ENCODE measurements around the gene MYLK.
A peak's percentile ranks its signal among the peaks of the same experiment; 100 is the strongest.
"Not testable (repeated sequence)": the region's sequence is repeated elsewhere in the genome, so short reads cannot be mapped to it uniquely, and the experiment has no call there.

MYLK gene

GRCh38 chr3:123744064-123744463 is 140.1 kb downstream of the MYLK start:
- no peak for DNase-seq

- DNase-seq, result no peak
These were observed 141.0 kb downstream of the MYLK start for GRCh38 chr3:123743121-123743520.

GRCh38 chr3:123741041-123741511 is 143.1 kb downstream of the MYLK start:
- DNase-seq, result no peak

- DNase-seq, result no peak
These were observed 143.7 kb downstream of the MYLK start for GRCh38 chr3:123740391-123740822.

- DNase-seq, result no peak
These were observed 144.4 kb downstream of the MYLK start for GRCh38 chr3:123739754-123740153.

- no peak for DNase-seq
These were observed 145.0 kb downstream of the MYLK start for GRCh38 chr3:123739106-123739505.

GRCh38 chr3:123738522-123738921 is 145.6 kb downstream of the MYLK start:
- not testable (repeated sequence) for DNase-seq

GRCh38 chr3:123737168-123737567 is 147.0 kb downstream of the MYLK start:
- no peak for DNase-seq

- no peak for DNase-seq
These were observed 148.7 kb downstream of the MYLK start for GRCh38 chr3:123735456-123735855.

GRCh38 chr3:123734527-123734902 is 149.6 kb downstream of the MYLK start:
- DNase-seq, result no peak

GRCh38 chr3:123733805-123734526 is 150.2 kb downstream of the MYLK start:
- no peak for DNase-seq

- DNase-seq, result no peak
These were observed 150.8 kb downstream of the MYLK start for GRCh38 chr3:123733341-123733740.

GRCh38 chr3:123732447-123732846 is 151.7 kb downstream of the MYLK start:
- peak; percentile 18 for DNase-seq

- DNase-seq, result no peak
These were observed 153.3 kb downstream of the MYLK start for GRCh38 chr3:123730829-123731228.

- DNase-seq, result no peak
These were observed 155.1 kb downstream of the MYLK start for GRCh38 chr3:123728991-123729390.

GRCh38 chr3:123728014-123728413 is 156.1 kb downstream of the MYLK start:
- DNase-seq, result no peak

GRCh38 chr3:123725652-123726400 is 158.3 kb downstream of the MYLK start:
- DNase-seq, result no peak

GRCh38 chr3:123724306-123724705 is 159.8 kb downstream of the MYLK start:
- DNase-seq, result no peak

- peak; percentile 51 for DNase-seq
These were observed 160.5 kb downstream of the MYLK start for GRCh38 chr3:123723522-123724168.

GRCh38 chr3:123723070-123723469 is 161.1 kb downstream of the MYLK start:
- no peak for DNase-seq

- DNase-seq, result no peak
These were observed 161.7 kb downstream of the MYLK start for GRCh38 chr3:123722456-123722855.

GRCh38 chr3:123722021-123722420 is 162.1 kb downstream of the MYLK start:
- DNase-seq, result no peak

GRCh38 chr3:123721095-123721689 is 162.9 kb downstream of the MYLK start:
- DNase-seq, result not testable (repeated sequence)

Data from NCI-H2029 (cell line).